Upper lobe of left lung (tissue), 6 donors: ENCODE measurements around the gene SBF2. TPM values are rescaled to one million over a fixed set of nuclear protein-coding genes. Genes with fewer than 3 reads are reported as not detected.

Experiments
- ATAC-seq, 2 donors: fragments of 200-7000 bp; cut with Tn5 transposase; one replicate each; pipeline ENCODE4 v1.9.1; 2022; ENCODE audit warnings: mild to moderate bottlenecking in 2 of 2, moderate library complexity in 2 of 2; ENCODE audit not compliant: low FRiP score in 2 of 2
- DNase-seq, 2 donors: peaks; one replicate each; pipeline ENCODE4 v3.0.0-alpha.2; 2019 to 2020
- H3K27ac ChIP-seq, 4 donors: fragments of 200-600 bp; sonication (generic); one replicate each; pipeline ENCODE4 v1.5.1; 2016 to 2019
- H3K27me3 ChIP-seq, 4 donors: fragments of 200-600 bp; sonication (generic); one replicate each; pipeline ENCODE4 v1.5.1; 2017 to 2019
- H3K36me3 ChIP-seq, 4 donors: fragments of 200-600 bp; sonication (generic); one replicate each; pipeline ENCODE4 v1.5.1; 2016 to 2019
- H3K4me1 ChIP-seq, 4 donors: fragments of 200-600 bp; sonication (generic); one replicate each; pipeline ENCODE4 v1.5.1; 2018 to 2019
- H3K4me3 ChIP-seq, 4 donors: fragments of 200-600 bp; sonication (generic); one replicate each; pipeline ENCODE4 v1.5.1; 2017 to 2019; ENCODE audit warnings: mild to moderate bottlenecking in 2 of 4, moderate library complexity in 1 of 4
- H3K9me3 ChIP-seq, 4 donors: fragments of 200-600 bp; sonication (generic); one replicate each; pipeline ENCODE4 v1.5.1; 2018 to 2019
- CTCF ChIP-seq, 6 experiments: fragments of 450-650 bp in 4 of 6; fragments of 200-600 bp in 2 of 6; sonication (generic) in 2 of 6; IDR thresholded peaks; one replicate each; pipeline ENCODE4 v1.5.1; 2016 to 2019; ENCODE audit warnings: antibody characterized with exemption in 6 of 6
- EP300 ChIP-seq, 4 donors: sonication (generic); formaldehyde crosslinking; IDR thresholded peaks; one replicate each; pipeline ENCODE4 v1.5.1; 2017; ENCODE audit warnings: antibody characterized with exemption in 4 of 4, control low read depth in 2 of 4
- POLR2A ChIP-seq, 4 donors: fragments of 450-650 bp; IDR thresholded peaks; one replicate each; pipeline ENCODE4 v1.5.1; 2016 to 2017; ENCODE audit warnings: antibody characterized with exemption in 4 of 4, mild to moderate bottlenecking in 2 of 4
- POLR2AphosphoS5 ChIP-seq, 2 donors: sonication (generic); formaldehyde crosslinking; IDR thresholded peaks; one replicate each; pipeline ENCODE4 v1.5.1; 2017; ENCODE audit warnings: antibody characterized with exemption in 2 of 2
- WGBS, 2 donors: methylation state at CpG; one replicate each; pipeline ENCODE4 v1.1.5; 2017 to 2018; 5-methylcytosine and 5-hydroxymethylcytosine counted together
- total RNA-seq, 6 donors: library from RNA; depleted of rRNA in 4 of 6; stranded (reverse); fragments of >200 nt in 4 of 6; gene quantifications; one replicate each; pipeline versions ENCODE4 v1.1.0 to v1.2.1, GENCODE V29; 2016 to 2021
- donor health status: DM: no; HTN: no; CAD: no; lungs with moderate emphysema.
- donor health status: DM: no; HTN: yes; CAD: no; lungs with severe emphysema.

Gene SBF2
- total RNA-seq, 6 donors from 2014 or later: 22.2 to 54.5 (median 41.2) TPM

GRCh38 chr11:10158461-10158860 lies 135.6 kb downstream of the SBF2 start:
- no peak for DNase-seq
- no peak overlapping the region for H3K4me3 ChIP-seq
- TF ChIP-seq CTCF (IDR thresholded peaks at IDR 0.05) (no peak), EP300 (IDR thresholded peaks at IDR 0.05) (no peak), POLR2A (IDR thresholded peaks at IDR 0.05) (no peak), POLR2AphosphoS5 (IDR thresholded peaks at IDR 0.05) (no peak)
- H3K36me3 ChIP-seq: no peaks in the 10 kb centered on the region
- peaks cover 0 to 14% (median 11%) of the 10 kb centered on the region in 4 donors for H3K4me1 ChIP-seq
- no peak overlapping the region for H3K27ac ChIP-seq
- ATAC-seq: no peak
- no peaks in the 10 kb centered on the region for H3K27me3 ChIP-seq
- peaks cover 0 to 4% (median 3%) of the 10 kb centered on the region in 4 donors for H3K9me3 ChIP-seq

GRCh38 chr11:10155793-10156490 lies 138.1 kb downstream of the SBF2 start:
- Histone ChIP-seq H3K36me3 (no peaks in the 10 kb centered on the region), H3K27ac (no peak overlapping the region), H3K4me3 (no peak overlapping the region), H3K27me3 (no peaks in the 10 kb centered on the region), H3K9me3 (peaks cover 0 to 4% (median 3%) of the 10 kb centered on the region in 4 donors), H3K4me1 (no peaks in the 10 kb centered on the region)
- no peak for TF ChIP-seq POLR2A (IDR thresholded peaks at IDR 0.05)
- TF ChIP-seq POLR2AphosphoS5 (IDR thresholded peaks at IDR 0.05): no peak
- TF ChIP-seq CTCF (IDR thresholded peaks at IDR 0.05): no peak
- no peak for TF ChIP-seq EP300 (IDR thresholded peaks at IDR 0.05)
- DNase-seq (peak in 1 of 2 donors; percentile 47), ATAC-seq (no peak)
- 97% methylated on average over 10 to 16 of the region's 17 CpGs for WGBS, 2 donors

- Histone ChIP-seq H3K4me1 (no peaks in the 10 kb centered on the region), H3K9me3 (no peaks in the 10 kb centered on the region), H3K27me3 (no peaks in the 10 kb centered on the region), H3K36me3 (no peaks in the 10 kb centered on the region), H3K4me3 (no peak overlapping the region), H3K27ac (no peak overlapping the region)
- 91 to 99% methylated on average over 2 of the region's 2 CpGs for WGBS, 2 donors
- ATAC-seq (no peak), DNase-seq (no peak)
- no peak for TF ChIP-seq EP300 (IDR thresholded peaks at IDR 0.05)
- no peak for TF ChIP-seq CTCF (IDR thresholded peaks at IDR 0.05)
- no peak for TF ChIP-seq POLR2A (IDR thresholded peaks at IDR 0.05)
- TF ChIP-seq POLR2AphosphoS5 (IDR thresholded peaks at IDR 0.05): no peak
Measured at GRCh38 chr11:10150800-10151199, 143.2 kb downstream of the SBF2 start.

- no peak for TF ChIP-seq POLR2A (IDR thresholded peaks at IDR 0.05)
- no peak for TF ChIP-seq CTCF (IDR thresholded peaks at IDR 0.05)
- TF ChIP-seq EP300 (IDR thresholded peaks at IDR 0.05): no peak
- no peak for TF ChIP-seq POLR2AphosphoS5 (IDR thresholded peaks at IDR 0.05)
- H3K4me3 ChIP-seq: no peak overlapping the region
- ATAC-seq (no peak), DNase-seq (no peak)
- no peaks in the 10 kb centered on the region for H3K27me3 ChIP-seq
- H3K27ac ChIP-seq: no peak overlapping the region
- no peaks in the 10 kb centered on the region for H3K9me3 ChIP-seq
- no peaks in the 10 kb centered on the region for H3K36me3 ChIP-seq
- no peaks in the 10 kb centered on the region for H3K4me1 ChIP-seq
Measured at GRCh38 chr11:10149553-10149952, 144.5 kb downstream of the SBF2 start.

- no peaks in the 10 kb centered on the region for H3K36me3 ChIP-seq
- H3K4me1 ChIP-seq: no peaks in the 10 kb centered on the region
- no peak overlapping the region for H3K4me3 ChIP-seq
- no peaks in the 10 kb centered on the region for H3K9me3 ChIP-seq
- H3K27me3 ChIP-seq: no peaks in the 10 kb centered on the region
- no peak overlapping the region for H3K27ac ChIP-seq
- ATAC-seq (no peak), DNase-seq (no peak)
- TF ChIP-seq POLR2A (IDR thresholded peaks at IDR 0.05) (no peak), POLR2AphosphoS5 (IDR thresholded peaks at IDR 0.05) (no peak), CTCF (IDR thresholded peaks at IDR 0.05) (no peak), EP300 (IDR thresholded peaks at IDR 0.05) (no peak)
- 91 to 97% methylated on average over 3 of the region's 3 CpGs for WGBS, 2 donors
Measured at GRCh38 chr11:10147195-10147594, 146.8 kb downstream of the SBF2 start.
